Omental fat pad (tissue), 4 donors: Measurements from ENCODE around the gene CELSR1. TPM values are rescaled to one million over a fixed set of nuclear protein-coding genes. Genes with fewer than 3 reads are reported as not detected.

Experiments used
- ATAC-seq: fragments of 150-250 bp; one replicate; pipeline ENCODE4 v1.9.1; 2016; ENCODE audit warnings: mild to moderate bottlenecking, moderate library complexity; ENCODE audit not compliant: low FRiP score
- DNase-seq: peaks from one replicate; pipeline ENCODE4 v3.0.0-alpha.2; 2019; ENCODE audit warnings: low spot score
- CTCF ChIP-seq, 3 donors: fragments of 450-650 bp; IDR thresholded peaks; one replicate each; pipeline ENCODE4 v1.5.1; 2016 to 2017; ENCODE audit warnings: antibody characterized with exemption in 3 of 3, mild to moderate bottlenecking in 3 of 3, moderate library complexity in 2 of 3
- total RNA-seq, 4 donors: library from RNA; depleted of rRNA; stranded (reverse); fragments of >200 nt; gene quantifications; one replicate each; pipeline ENCODE4 v1.1.0, GENCODE V29; 2016

The CELSR1 gene
- total RNA-seq, 4 donors from 2014 or later, result 1.3 to 5.9 (median 2.7) TPM

- ATAC-seq, result no peak
- no peak for TF ChIP-seq CTCF (IDR thresholded peaks at IDR 0.05)
- DNase-seq, result no peak
These were observed 117.5 kb downstream of the CELSR1 start for GRCh38 chr22:46419754-46420571.

DNA sequence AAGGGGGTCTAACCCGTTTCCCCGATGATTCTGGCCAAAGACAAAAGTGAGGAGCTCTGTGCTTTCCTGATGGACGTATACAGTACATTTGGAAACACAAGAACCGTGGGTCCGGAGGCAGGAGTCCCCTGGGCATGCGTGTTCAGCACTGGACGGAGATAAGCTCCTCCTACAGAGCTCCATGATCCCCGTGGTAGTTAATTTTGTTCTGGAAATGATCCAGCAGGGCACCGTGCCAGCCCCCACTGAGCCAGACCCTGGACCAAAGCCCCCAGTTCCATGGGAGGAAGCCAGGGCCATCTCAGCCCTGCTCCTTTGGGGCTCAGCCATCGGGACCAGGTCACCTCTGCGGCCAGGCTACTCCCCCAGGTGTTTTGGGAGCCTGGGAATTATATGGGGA is 118.6 kb downstream of the CELSR1 start:
- no peak for ATAC-seq

DNA sequence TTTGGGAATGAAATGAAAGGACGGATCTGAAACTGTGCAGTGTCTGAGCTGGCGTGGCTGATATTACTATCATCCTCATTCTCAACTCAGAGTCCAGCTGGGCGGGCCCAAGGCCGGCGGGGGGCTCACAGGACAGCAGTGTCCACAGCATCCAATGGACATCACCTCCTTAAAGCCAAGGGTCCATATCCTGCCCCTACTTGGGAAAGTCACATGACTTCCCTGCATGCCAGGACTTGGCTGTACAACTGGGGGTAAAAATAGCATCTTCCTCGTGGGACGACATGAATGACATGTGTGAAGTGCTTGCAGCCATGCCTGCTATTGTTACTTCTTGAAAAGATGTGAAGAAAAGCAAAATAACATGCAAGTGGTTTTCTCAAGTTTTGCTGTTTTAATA is 119.7 kb downstream of the CELSR1 start:
- DNase-seq (no peak), ATAC-seq (no peak)
- TF ChIP-seq CTCF (IDR thresholded peaks at IDR 0.05), result no peak

More for the DNA sequence above, 118.6 kb downstream of the CELSR1 start:
- DNase-seq, result no peak
- no peak for TF ChIP-seq CTCF (IDR thresholded peaks at IDR 0.05)

- DNase-seq (no peak), ATAC-seq (no peak)
- TF ChIP-seq CTCF (IDR thresholded peaks at IDR 0.05), result no peak
These were observed 120.4 kb downstream of the CELSR1 start for GRCh38 chr22:46416891-46417580.

- ATAC-seq, result no peak
- DNase-seq, result no peak
- TF ChIP-seq CTCF (IDR thresholded peaks at IDR 0.05), result no peak
These were observed 120.9 kb downstream of the CELSR1 start for GRCh38 chr22:46416520-46416871.

GRCh38 chr22:46415776-46416519 is 121.5 kb downstream of the CELSR1 start:
- no peak for ATAC-seq
- no peak for TF ChIP-seq CTCF (IDR thresholded peaks at IDR 0.05)
- no peak for DNase-seq
